Astrocyte (in vitro differentiated cells and primary cell): ENCODE data around the gene GJB4.

Experiments
- EZH2 ChIP-seq: IDR thresholded peaks from 2 replicates; pipeline ENCODE4 v1.6.1; 2012; ENCODE audit warnings: mild to moderate bottlenecking, low read length, inconsistent platforms; ENCODE audit not compliant: insufficient read depth
- TF ChIP-seq, protein P1 (sequence below): IDR thresholded peaks from 2 replicates; pipeline ENCODE4 v1.5.1; 2011; ENCODE audit warnings: low read depth, mild to moderate bottlenecking, inconsistent platforms, low read length, moderate library complexity; ENCODE audit not compliant: insufficient read depth

DNA sequence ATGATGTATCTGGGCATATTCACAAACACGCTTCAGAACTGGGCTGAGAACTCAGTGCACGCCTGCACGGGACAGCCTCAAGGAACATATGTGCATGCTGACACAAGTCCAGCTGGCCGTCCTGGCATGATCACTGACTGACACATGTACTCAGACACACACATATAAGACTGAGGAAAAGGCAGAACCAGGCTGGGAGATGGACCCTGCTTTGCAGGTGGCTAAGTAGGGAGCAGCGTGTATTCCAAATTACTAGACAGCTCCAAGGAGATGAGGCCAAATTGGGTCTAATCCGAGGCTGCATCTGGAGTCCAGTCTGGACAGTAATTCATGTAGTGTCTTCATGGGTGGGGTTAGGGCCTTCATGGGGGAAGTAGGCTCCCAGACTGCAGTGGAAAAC is 46.1 kb upstream of the GJB4 start:
- TF ChIP-seq EZH2: no peak
- TF ChIP-seq, protein P1, sequence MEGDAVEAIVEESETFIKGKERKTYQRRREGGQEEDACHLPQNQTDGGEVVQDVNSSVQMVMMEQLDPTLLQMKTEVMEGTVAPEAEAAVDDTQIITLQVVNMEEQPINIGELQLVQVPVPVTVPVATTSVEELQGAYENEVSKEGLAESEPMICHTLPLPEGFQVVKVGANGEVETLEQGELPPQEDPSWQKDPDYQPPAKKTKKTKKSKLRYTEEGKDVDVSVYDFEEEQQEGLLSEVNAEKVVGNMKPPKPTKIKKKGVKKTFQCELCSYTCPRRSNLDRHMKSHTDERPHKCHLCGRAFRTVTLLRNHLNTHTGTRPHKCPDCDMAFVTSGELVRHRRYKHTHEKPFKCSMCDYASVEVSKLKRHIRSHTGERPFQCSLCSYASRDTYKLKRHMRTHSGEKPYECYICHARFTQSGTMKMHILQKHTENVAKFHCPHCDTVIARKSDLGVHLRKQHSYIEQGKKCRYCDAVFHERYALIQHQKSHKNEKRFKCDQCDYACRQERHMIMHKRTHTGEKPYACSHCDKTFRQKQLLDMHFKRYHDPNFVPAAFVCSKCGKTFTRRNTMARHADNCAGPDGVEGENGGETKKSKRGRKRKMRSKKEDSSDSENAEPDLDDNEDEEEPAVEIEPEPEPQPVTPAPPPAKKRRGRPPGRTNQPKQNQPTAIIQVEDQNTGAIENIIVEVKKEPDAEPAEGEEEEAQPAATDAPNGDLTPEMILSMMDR: no peak
